T-cell (primary cell): ENCODE measurements around the gene FZR1. TPM values are rescaled to one million over a fixed set of nuclear protein-coding genes. Genes with fewer than 3 reads are reported as not detected.

Experiments used
- ATAC-seq, 4 experiments: fragments of 200-7000 bp in 3 of 4; fragments of 150-1000 bp in 1 of 4; cut with Tn5 transposase; replicated peaks in 1 of 4; 1 replicate in 3 of 4; 2 replicates in 1 of 4; pipeline ENCODE4 v1.10.0; 2021; ENCODE audit warnings: moderate library complexity in 3 of 4, mild to moderate bottlenecking in 2 of 4, moderate number of reproducible peaks in 1 of 4
- CTCF ChIA-PET, 2 donors: fragments of 300-600 bp; sonication (Branson Sonifier 250); formaldehyde crosslinking; loops; one replicate each; lab custom pipeline; 2022; ENCODE audit warnings: antibody characterized with exemption in 2 of 2; lab: Charles Lee
- POLR2A ChIA-PET, 2 donors: fragments of 300-600 bp; sonication (Branson Sonifier 250); formaldehyde crosslinking; loops; one replicate each; lab custom pipeline; 2022; ENCODE audit warnings: antibody characterized with exemption in 2 of 2; lab: Charles Lee
- DNase-seq, 35 experiments: peaks; one replicate each; pipeline versions ENCODE4 v3.0.0 to v3.0.0-alpha.2; 2013 to 2023
- H3K27ac ChIP-seq: one replicate; pipeline ENCODE4 v1.5.1; 2013; ENCODE audit warnings: low read length
- H3K27me3 ChIP-seq, 2 experiments: replicated peaks in 1 of 2; 1 replicate in 1 of 2; 2 replicates in 1 of 2; pipeline versions ENCODE4 v1.6.1 to v1.7.0; 2013; ENCODE audit warnings: low read length in 1 of 2, mixed read lengths in 1 of 2; ENCODE audit not compliant: control insufficient read depth in 2 of 2, insufficient read depth in 2 of 2; ENCODE audit errors: extremely low read depth in 1 of 2
- H3K36me3 ChIP-seq, 2 donors: 1 replicate in 1 of 2; 2 replicates in 1 of 2; pipeline versions ENCODE4 v1.6.1 to v1.7.0; 2013; ENCODE audit warnings: low read length in 1 of 2; ENCODE audit not compliant: control insufficient read depth in 2 of 2, insufficient read depth in 1 of 2; ENCODE audit errors: extremely low read depth in 1 of 2
- H3K4me1 ChIP-seq, 2 experiments: 1 replicate in 1 of 2; 2 replicates in 1 of 2; pipeline versions ENCODE4 v1.6.1 to v1.7.0; 2013; ENCODE audit warnings: low read length in 2 of 2, mixed read lengths in 1 of 2; ENCODE audit not compliant: insufficient read depth in 2 of 2, control insufficient read depth in 1 of 2; ENCODE audit errors: extremely low read depth in 1 of 2
- H3K4me3 ChIP-seq, 2 donors: 1 replicate in 1 of 2; 2 replicates in 1 of 2; pipeline versions ENCODE4 v1.5.1 to v1.7.0; 2013; ENCODE audit warnings: mild to moderate bottlenecking in 2 of 2, low read length in 1 of 2, moderate library complexity in 1 of 2; ENCODE audit not compliant: control insufficient read depth in 1 of 2; ENCODE audit errors: extremely low read depth in 1 of 2
- H3K9me3 ChIP-seq: 2 replicates; pipeline ENCODE4 v1.7.0; 2013
- H3K27ac Mint-ChIP-seq, 2 donors: one replicate each; pipeline ENCODE4 v1.8.0; 2020 to 2021; ENCODE audit warnings: mild to moderate bottlenecking in 2 of 2, mixed read lengths in 2 of 2
- H3K27me3 Mint-ChIP-seq, 2 donors: one replicate each; pipeline ENCODE4 v1.8.0; 2021 to 2022; ENCODE audit warnings: mixed read lengths in 2 of 2
- H3K36me3 Mint-ChIP-seq: one replicate; pipeline ENCODE4 v1.8.0; 2021; ENCODE audit warnings: mixed read lengths
- H3K4me1 Mint-ChIP-seq, 3 donors: one replicate each; pipeline ENCODE4 v1.8.0; 2020 to 2022; ENCODE audit warnings: mixed read lengths in 3 of 3, mild to moderate bottlenecking in 1 of 3
- H3K4me3 Mint-ChIP-seq, 3 donors: one replicate each; pipeline ENCODE4 v1.8.0; 2020 to 2022; ENCODE audit warnings: mild to moderate bottlenecking in 3 of 3, mixed read lengths in 3 of 3, moderate library complexity in 3 of 3
- H3K9me3 Mint-ChIP-seq, 3 donors: one replicate each; pipeline ENCODE4 v1.8.0; 2020 to 2022; ENCODE audit warnings: mixed read lengths in 3 of 3
- WGBS: methylation state at CpG from one replicate; pipeline ENCODE4 v1.1.5; 2013; ENCODE audit warnings: missing lambda C conversion rate; ENCODE audit not compliant: insufficient coverage; 5-methylcytosine and 5-hydroxymethylcytosine counted together
- total RNA-seq, 35 experiments: library from RNA in 6 of 35; stranded (reverse) in 6 of 35; fragments of 120-200 nt in 1 of 35; gene quantifications; one replicate each; pipeline versions ENCODE4 v1.2.1 to v1.2.4 and lab custom pipeline; 2013 to 2026

The FZR1 gene
- total RNA-seq, 5 donors from 2014 or later (not counting 1 experiment from before 2014, with no cell fraction given): 74.0 to 85.6 (median 77.8) TPM

GRCh38 chr19:3535563-3535965, 29.5 kb downstream of the FZR1 start:
- peaks cover 23% of the 10 kb centered on the region for H3K36me3 Mint-ChIP-seq
- ATAC-seq: no peak
- POLR2A ChIA-PET: no interaction called here

GRCh38 chr19:3535981-3536380, 29.9 kb downstream of the FZR1 start:
- CTCF ChIA-PET: no interaction called here
- Mint-ChIP-seq H3K36me3 (peaks cover 23% of the 10 kb centered on the region), H3K4me1 (no peaks in the 10 kb centered on the region), H3K4me3 (no peak overlapping the region), H3K27ac (no peak overlapping the region), H3K9me3 (peaks cover 0 to 3% (median 0%) of the 10 kb centered on the region in 3 donors), H3K27me3 (no peaks in the 10 kb centered on the region)
- DNase-seq: no peak
- Histone ChIP-seq H3K36me3 (peaks cover 17 to 57% of the 10 kb centered on the region in 2 donors), H3K9me3 (no peaks in the 10 kb centered on the region), H3K4me1 (no peaks in the 10 kb centered on the region), H3K4me3 (no peak overlapping the region), H3K27ac (no peak overlapping the region), H3K27me3 (no peaks in the 10 kb centered on the region)
- WGBS: 100% methylated on average over 2 of the region's 10 CpGs
- POLR2A ChIA-PET: no interaction called here
- no peak for ATAC-seq

More at GRCh38 chr19:3535563-3535965, 29.5 kb downstream of the FZR1 start:
- Histone ChIP-seq H3K4me3 (no peak overlapping the region), H3K36me3 (peaks cover 21 to 59% of the 10 kb centered on the region in 2 donors), H3K4me1 (no peaks in the 10 kb centered on the region), H3K27me3 (no peaks in the 10 kb centered on the region), H3K27ac (no peak overlapping the region), H3K9me3 (no peaks in the 10 kb centered on the region)
- DNase-seq: no peak
- Mint-ChIP-seq H3K27me3 (no peaks in the 10 kb centered on the region), H3K27ac (no peak overlapping the region), H3K4me3 (no peak overlapping the region), H3K9me3 (peaks cover 0 to 3% (median 0%) of the 10 kb centered on the region in 3 donors), H3K4me1 (no peaks in the 10 kb centered on the region)
- CTCF ChIA-PET: no interaction called here
- WGBS: 98% methylated on average over 9 of the region's 14 CpGs

GRCh38 chr19:3536429-3537100, 30.5 kb downstream of the FZR1 start:
- CTCF ChIA-PET: no interaction called here
- Mint-ChIP-seq H3K4me3 (no peak overlapping the region), H3K9me3 (peaks cover 0 to 3% (median 0%) of the 10 kb centered on the region in 3 donors), H3K27me3 (no peaks in the 10 kb centered on the region), H3K4me1 (no peaks in the 10 kb centered on the region), H3K27ac (no peak overlapping the region), H3K36me3 (peaks cover 23% of the 10 kb centered on the region)
- no peak for DNase-seq
- Histone ChIP-seq H3K27ac (no peak overlapping the region), H3K4me1 (no peaks in the 10 kb centered on the region), H3K36me3 (peaks cover 15 to 51% of the 10 kb centered on the region in 2 donors), H3K9me3 (no peaks in the 10 kb centered on the region), H3K27me3 (no peaks in the 10 kb centered on the region), H3K4me3 (no peak overlapping the region)
- WGBS: 93% methylated on average over 27 of the region's 27 CpGs
- ATAC-seq: no peak
- POLR2A ChIA-PET: no interaction called here

- Histone ChIP-seq H3K4me3 (no peak overlapping the region), H3K9me3 (no peaks in the 10 kb centered on the region), H3K27me3 (no peaks in the 10 kb centered on the region), H3K36me3 (peaks cover 15 to 46% of the 10 kb centered on the region in 2 donors), H3K4me1 (no peaks in the 10 kb centered on the region), H3K27ac (no peak overlapping the region)
- Mint-ChIP-seq H3K36me3 (peaks cover 23% of the 10 kb centered on the region), H3K27ac (no peak overlapping the region), H3K27me3 (no peaks in the 10 kb centered on the region), H3K4me1 (no peaks in the 10 kb centered on the region), H3K9me3 (peaks cover 0 to 3% (median 0%) of the 10 kb centered on the region in 3 donors), H3K4me3 (no peak overlapping the region)
- DNase-seq (no peak), ATAC-seq (peak in 1 of 4 experiments; percentile 9)
- ChIA-PET POLR2A (no interaction called here), CTCF (no interaction called here)
- 89% methylated on average over 12 of the region's 13 CpGs for WGBS
Measured at GRCh38 chr19:3537101-3537437, 31.0 kb downstream of the FZR1 start.

- Mint-ChIP-seq H3K36me3 (peaks cover 23% of the 10 kb centered on the region), H3K27ac (no peak overlapping the region), H3K9me3 (peaks cover 0 to 3% (median 0%) of the 10 kb centered on the region in 3 donors), H3K4me3 (no peak overlapping the region), H3K27me3 (no peaks in the 10 kb centered on the region), H3K4me1 (no peaks in the 10 kb centered on the region)
- CTCF ChIA-PET: no interaction called here
- POLR2A ChIA-PET: no interaction called here
- peaks cover 15 to 40% of the 10 kb centered on the region in 2 donors for H3K36me3 ChIP-seq
- peak in 3 of 4 experiments; percentile 13 to 24 (median 18) for ATAC-seq
- WGBS: 92% methylated on average over 19 of the region's 22 CpGs
- H3K4me1 ChIP-seq: no peaks in the 10 kb centered on the region
- no peak overlapping the region for H3K4me3 ChIP-seq
- H3K9me3 ChIP-seq: no peaks in the 10 kb centered on the region
- H3K27me3 ChIP-seq: no peaks in the 10 kb centered on the region
- H3K27ac ChIP-seq: no peak overlapping the region
- DNase-seq: no peak
Measured at GRCh38 chr19:3537438-3538240, 31.5 kb downstream of the FZR1 start.

- POLR2A ChIA-PET: no interaction called here
Measured at GRCh38 chr19:3538258-3538929, 32.3 kb downstream of the FZR1 start.

More at GRCh38 chr19:3538258-3538929, 32.3 kb downstream of the FZR1 start:
- Mint-ChIP-seq H3K9me3 (peaks cover 0 to 3% (median 0%) of the 10 kb centered on the region in 3 donors), H3K27ac (no peak overlapping the region), H3K4me3 (no peak overlapping the region), H3K4me1 (no peaks in the 10 kb centered on the region), H3K36me3 (peaks cover 23% of the 10 kb centered on the region), H3K27me3 (no peaks in the 10 kb centered on the region)
- Histone ChIP-seq H3K27me3 (no peaks in the 10 kb centered on the region), H3K4me3 (no peak overlapping the region), H3K9me3 (no peaks in the 10 kb centered on the region), H3K27ac (no peak overlapping the region), H3K36me3 (peaks cover 12 to 33% of the 10 kb centered on the region in 2 donors), H3K4me1 (no peaks in the 10 kb centered on the region)
- no peak for DNase-seq
- ATAC-seq: no peak
- CTCF ChIA-PET: no interaction called here
- 94% methylated on average over 19 of the region's 25 CpGs for WGBS
